Trophoblast cell (in vitro differentiated cells and primary cell): ENCODE results near the gene TECPR1.

Experiments used
- DNase-seq, 2 donors: peaks; one replicate each; pipeline ENCODE4 v3.0.0-alpha.2; 2016
- H2AFZ ChIP-seq: 2 replicates; pipeline ENCODE4 v1.6.1; 2013; ENCODE audit warnings: low read length, moderate library complexity, mild to moderate bottlenecking; ENCODE audit not compliant: insufficient read depth, poor library complexity
- H2AK5ac ChIP-seq: 2 replicates; pipeline ENCODE4 v1.6.1; 2013; ENCODE audit warnings: mild to moderate bottlenecking, low read length
- H2BK120ac ChIP-seq: 2 replicates; pipeline ENCODE4 v1.6.1; 2013; ENCODE audit warnings: low read length, mild to moderate bottlenecking, moderate library complexity; ENCODE audit not compliant: insufficient read depth, poor library complexity
- H2BK12ac ChIP-seq: 2 replicates; pipeline ENCODE4 v1.6.1; 2013; ENCODE audit warnings: mild to moderate bottlenecking, low read length, moderate library complexity
- H2BK5ac ChIP-seq: 2 replicates; pipeline ENCODE4 v1.6.1; 2013; ENCODE audit warnings: low read length, low read depth, moderate library complexity, mild to moderate bottlenecking; ENCODE audit not compliant: poor library complexity
- H3K14ac ChIP-seq: 2 replicates; pipeline ENCODE4 v1.6.1; 2013; ENCODE audit warnings: mild to moderate bottlenecking, low read length
- H3K18ac ChIP-seq: 2 replicates; pipeline ENCODE4 v1.6.1; 2013; ENCODE audit warnings: mild to moderate bottlenecking, low read length
- H3K23ac ChIP-seq: 2 replicates; pipeline ENCODE4 v1.6.1; 2013; ENCODE audit warnings: low read length
- H3K27ac ChIP-seq: 2 replicates; pipeline ENCODE4 v1.5.1; 2013; ENCODE audit warnings: low read depth, mild to moderate bottlenecking, inconsistent platforms, low read length, moderate library complexity
- H3K27me3 ChIP-seq: 2 replicates; pipeline ENCODE4 v1.6.1; 2013; ENCODE audit warnings: inconsistent platforms, mild to moderate bottlenecking, low read length, moderate library complexity; ENCODE audit not compliant: insufficient read depth
- H3K36me3 ChIP-seq, 2 experiments: 1 replicate in 1 of 2; 2 replicates in 1 of 2; pipeline ENCODE4 v1.6.1; 2013; ENCODE audit warnings: low read length in 2 of 2, mild to moderate bottlenecking in 2 of 2, moderate library complexity in 1 of 2; ENCODE audit not compliant: insufficient read depth in 2 of 2, control insufficient read depth in 1 of 2
- H3K4ac ChIP-seq: 2 replicates; pipeline ENCODE4 v1.6.1; 2013; ENCODE audit warnings: low read depth, mild to moderate bottlenecking, low read length, moderate library complexity
- H3K4me1 ChIP-seq, 2 experiments: 1 replicate in 1 of 2; 2 replicates in 1 of 2; pipeline ENCODE4 v1.6.1; 2013; ENCODE audit warnings: low read length in 2 of 2, mild to moderate bottlenecking in 2 of 2, moderate library complexity in 1 of 2; ENCODE audit not compliant: insufficient read depth in 2 of 2, control insufficient read depth in 1 of 2
- H3K4me2 ChIP-seq: 2 replicates; pipeline ENCODE4 v1.6.1; 2013; ENCODE audit warnings: inconsistent platforms, mild to moderate bottlenecking, low read length, moderate library complexity
- H3K4me3 ChIP-seq: 2 replicates; pipeline ENCODE4 v1.5.1; 2013; ENCODE audit warnings: mild to moderate bottlenecking, low read depth, low read length, inconsistent platforms
- H3K79me1 ChIP-seq: one replicate; pipeline ENCODE4 v1.6.1; 2013; ENCODE audit warnings: low read length
- H3K79me2 ChIP-seq: 2 replicates; pipeline ENCODE4 v1.6.1; 2013; ENCODE audit warnings: low read length, mild to moderate bottlenecking; ENCODE audit not compliant: control insufficient read depth, insufficient read depth, poor library complexity
- H3K9ac ChIP-seq: 2 replicates; pipeline ENCODE4 v1.6.1; 2013; ENCODE audit warnings: mild to moderate bottlenecking, low read length
- H3K9me3 ChIP-seq: 2 replicates; pipeline ENCODE4 v1.6.1; 2013; ENCODE audit warnings: low read depth, mild to moderate bottlenecking, control low read depth, inconsistent platforms, low read length; ENCODE audit not compliant: insufficient read depth
- H4K12ac ChIP-seq: 2 replicates; pipeline ENCODE4 v1.6.1; 2013; ENCODE audit warnings: low read depth, mild to moderate bottlenecking, low read length, moderate library complexity
- H4K8ac ChIP-seq: 2 replicates; pipeline ENCODE4 v1.6.1; 2013; ENCODE audit warnings: low read depth, mild to moderate bottlenecking, low read length, moderate library complexity
- H4K91ac ChIP-seq: one replicate; pipeline ENCODE4 v1.6.1; 2013; ENCODE audit warnings: low read depth, mild to moderate bottlenecking, low read length, moderate library complexity
- WGBS: extraction: QIAGEN DNeasy Blood & Tissue Kit; methylation state at CpG from one replicate; pipeline ENCODE4 v1.1.7; 2013; ENCODE audit warnings: missing lambda C conversion rate; ENCODE audit not compliant: insufficient read length, insufficient coverage; ENCODE audit errors: extremely low coverage; 5-methylcytosine and 5-hydroxymethylcytosine counted together

Gene TECPR1

GRCh38 chr7:98185101-98185500 lies 66.9 kb downstream of the TECPR1 start:
- WGBS = no CpG with 5 or more reads among the region's 7 CpGs
- H3K4me2 ChIP-seq = no peak overlapping the region

GRCh38 chr7:98180751-98181150 lies 71.3 kb downstream of the TECPR1 start:
- H3K14ac ChIP-seq = no peak overlapping the region
- no peak overlapping the region for H2BK5ac ChIP-seq
- H4K12ac ChIP-seq = no peak overlapping the region
- H3K9ac ChIP-seq = no peak overlapping the region
- no peaks in the 10 kb centered on the region for H3K9me3 ChIP-seq
- no peak overlapping the region for H3K27ac ChIP-seq
- H3K4me2 ChIP-seq = no peak overlapping the region
- H2AK5ac ChIP-seq = no peak overlapping the region
- peaks cover 3% of the 10 kb centered on the region for H3K79me1 ChIP-seq
- H2BK12ac ChIP-seq = no peak overlapping the region
- no peak overlapping the region for H3K4me3 ChIP-seq
- H3K4ac ChIP-seq = no peak overlapping the region
- H3K27me3 ChIP-seq = no peaks in the 10 kb centered on the region
- H2BK120ac ChIP-seq = no peak overlapping the region
- no peak for DNase-seq
- peaks cover 0 to 5% of the 10 kb centered on the region in 2 experiments for H3K36me3 ChIP-seq
- WGBS = no CpG with 5 or more reads among the region's 8 CpGs
- H3K23ac ChIP-seq = no peak overlapping the region
- H3K4me1 ChIP-seq = peaks cover 4 to 5% of the 10 kb centered on the region in 2 experiments
- peaks cover 2% of the 10 kb centered on the region for H3K79me2 ChIP-seq
- H4K8ac ChIP-seq = no peak overlapping the region
- no peak overlapping the region for H2AFZ ChIP-seq
- H3K18ac ChIP-seq = no peak overlapping the region
- no peak overlapping the region for H4K91ac ChIP-seq

More at GRCh38 chr7:98185101-98185500, 66.9 kb downstream of the TECPR1 start:
- no peak overlapping the region for H3K23ac ChIP-seq
- H2BK12ac ChIP-seq = no peak overlapping the region
- H2BK120ac ChIP-seq = no peak overlapping the region
- H3K27me3 ChIP-seq = no peaks in the 10 kb centered on the region
- H3K4ac ChIP-seq = no peak overlapping the region
- H3K9me3 ChIP-seq = no peaks in the 10 kb centered on the region
- H3K4me3 ChIP-seq = no peak overlapping the region
- no peak for DNase-seq
- H3K9ac ChIP-seq = no peak overlapping the region
- no peak overlapping the region for H3K14ac ChIP-seq
- H3K79me2 ChIP-seq = no peaks in the 10 kb centered on the region
- no peak overlapping the region for H4K8ac ChIP-seq
- H2BK5ac ChIP-seq = no peak overlapping the region
- H3K27ac ChIP-seq = no peak overlapping the region
- no peaks in the 10 kb centered on the region for H3K4me1 ChIP-seq
- no peak overlapping the region for H2AFZ ChIP-seq
- no peak overlapping the region for H2AK5ac ChIP-seq
- H3K36me3 ChIP-seq = peaks cover 3% of the 10 kb centered on the region in 2 experiments
- H3K79me1 ChIP-seq = no peaks in the 10 kb centered on the region
- H4K12ac ChIP-seq = no peak overlapping the region
- no peak overlapping the region for H4K91ac ChIP-seq
- no peak overlapping the region for H3K18ac ChIP-seq

- no peak overlapping the region for H4K12ac ChIP-seq
- no peak overlapping the region for H2BK120ac ChIP-seq
- no peaks in the 10 kb centered on the region for H3K9me3 ChIP-seq
- no peak overlapping the region for H2AFZ ChIP-seq
- peaks cover 5 to 8% of the 10 kb centered on the region in 2 experiments for H3K4me1 ChIP-seq
- H3K79me2 ChIP-seq = peaks cover 2% of the 10 kb centered on the region
- no CpG with 5 or more reads among the region's 10 CpGs for WGBS
- peak; percentile 74 to 84 for DNase-seq
- no peak overlapping the region for H3K27ac ChIP-seq
- no peak overlapping the region for H3K14ac ChIP-seq
- no peak overlapping the region for H3K18ac ChIP-seq
- peaks cover 3 to 7% of the 10 kb centered on the region in 2 experiments for H3K36me3 ChIP-seq
- H2BK5ac ChIP-seq = no peak overlapping the region
- no peak overlapping the region for H3K4me2 ChIP-seq
- H4K8ac ChIP-seq = no peak overlapping the region
- H3K9ac ChIP-seq = no peak overlapping the region
- H3K4ac ChIP-seq = no peak overlapping the region
- H2AK5ac ChIP-seq = no peak overlapping the region
- H2BK12ac ChIP-seq = no peak overlapping the region
- peaks cover 5% of the 10 kb centered on the region for H3K79me1 ChIP-seq
- no peak overlapping the region for H3K4me3 ChIP-seq
- H4K91ac ChIP-seq = no peak overlapping the region
- H3K23ac ChIP-seq = no peak overlapping the region
- no peaks in the 10 kb centered on the region for H3K27me3 ChIP-seq
Observed at GRCh38 chr7:98178762-98179490, 73.1 kb downstream of the TECPR1 start.

GRCh38 chr7:98178321-98178720 lies 73.7 kb downstream of the TECPR1 start:
- peaks cover 5% of the 10 kb centered on the region for H3K79me1 ChIP-seq
- H3K18ac ChIP-seq = no peak overlapping the region
- no peak overlapping the region for H3K9ac ChIP-seq
- no peak overlapping the region for H3K4me2 ChIP-seq
- no peak overlapping the region for H2AFZ ChIP-seq
- peak overlapping the region; percentile 36 for H2BK5ac ChIP-seq
- DNase-seq = peak in 1 of 2 donors; percentile 75
- no CpG with 5 or more reads among the region's 16 CpGs for WGBS
- no peak overlapping the region for H4K8ac ChIP-seq
- H3K36me3 ChIP-seq = peaks cover 3 to 7% of the 10 kb centered on the region in 2 experiments
- H4K12ac ChIP-seq = no peak overlapping the region
- H3K23ac ChIP-seq = no peak overlapping the region
- H3K4me3 ChIP-seq = no peak overlapping the region
- H3K4ac ChIP-seq = no peak overlapping the region
- H3K14ac ChIP-seq = peak overlapping the region; percentile 47
- peak overlapping the region; percentile 43 for H4K91ac ChIP-seq
- H3K27ac ChIP-seq = no peak overlapping the region
- no peaks in the 10 kb centered on the region for H3K9me3 ChIP-seq
- H3K79me2 ChIP-seq = peaks cover 2% of the 10 kb centered on the region
- peak overlapping the region; percentile 53 for H2BK12ac ChIP-seq
- H3K27me3 ChIP-seq = no peaks in the 10 kb centered on the region
- H2AK5ac ChIP-seq = peak overlapping the region; percentile 64
- H3K4me1 ChIP-seq = peaks cover 5 to 8% of the 10 kb centered on the region in 2 experiments
- H2BK120ac ChIP-seq = peak overlapping the region; percentile 62
